ENCODE measurements around the gene SNED1.

Gene SNED1

DNA sequence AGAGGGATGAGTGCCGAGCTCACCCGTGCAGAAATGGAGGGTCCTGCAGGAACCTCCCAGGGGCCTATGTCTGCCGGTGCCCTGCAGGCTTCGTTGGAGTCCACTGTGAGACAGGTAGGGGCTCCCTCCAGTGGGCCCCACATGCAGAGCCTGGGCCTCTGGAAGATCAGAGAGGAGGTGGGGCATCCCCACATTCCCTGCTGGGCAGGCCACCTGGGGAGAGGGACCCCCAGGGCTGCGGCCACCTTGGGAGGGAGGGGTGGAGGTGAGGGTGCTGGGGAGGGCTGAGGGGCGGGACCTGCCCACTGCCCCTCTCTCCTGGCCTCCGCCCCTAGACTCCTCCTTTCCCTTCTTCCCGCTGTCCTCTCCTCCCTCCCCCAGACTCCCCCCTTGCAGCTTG, 65.2 kb downstream of the SNED1 start:
- peaks cover 5% of the 10 kb centered on the region for H3K27me3 ChIP-seq (ENCODE audit: insufficient read depth, poor library complexity, severe bottlenecking)
- no peak overlapping the region for H3K4me3 ChIP-seq (replicated peaks; ENCODE audit: insufficient read depth, low read length)

DNA sequence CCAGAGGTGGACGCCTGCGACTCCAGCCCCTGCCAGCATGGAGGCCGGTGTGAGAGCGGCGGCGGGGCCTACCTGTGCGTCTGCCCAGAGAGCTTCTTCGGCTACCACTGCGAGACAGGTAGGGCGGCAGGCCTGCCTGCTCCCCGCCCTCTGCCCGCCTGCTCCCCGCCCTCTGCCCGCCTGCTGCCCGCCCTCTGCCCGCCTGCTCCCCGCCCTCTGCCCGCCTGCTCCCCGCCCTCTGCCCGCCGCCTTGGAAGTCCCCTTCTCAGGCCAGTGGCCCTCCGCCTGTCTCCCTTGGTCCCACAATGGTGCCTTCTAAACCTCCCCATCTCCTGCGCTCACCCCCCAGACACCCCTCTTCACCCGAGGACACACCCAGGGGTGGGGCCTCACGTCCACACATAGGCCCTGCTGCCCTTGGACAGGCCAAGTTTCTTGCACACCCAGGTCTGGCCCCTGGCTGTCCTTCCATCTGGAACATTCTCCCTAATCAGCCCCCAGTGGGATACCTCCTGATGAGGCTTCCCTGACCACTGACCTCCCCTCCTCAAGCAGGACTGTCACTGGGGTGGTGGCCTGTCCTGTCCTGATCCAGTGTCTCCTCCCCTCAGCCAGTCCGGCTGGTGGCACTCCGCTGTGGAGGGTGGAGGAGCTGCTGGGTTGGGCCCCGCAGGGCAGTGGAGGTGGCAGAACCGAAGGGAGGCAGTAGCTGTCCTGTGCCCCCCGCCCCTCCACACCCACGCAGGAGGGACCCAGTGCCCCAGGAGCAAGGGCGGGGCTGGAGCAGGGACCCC, 65.8 kb downstream of the SNED1 start:
- DNase-seq (ENCODE audit: low read depth in 1 of 2, low spot score in 1 of 2), result no peak
- peaks cover 8% of the 10 kb centered on the region for H3K27me3 ChIP-seq (ENCODE audit: insufficient read depth, poor library complexity, severe bottlenecking)
- TF ChIP-seq, protein P1, sequence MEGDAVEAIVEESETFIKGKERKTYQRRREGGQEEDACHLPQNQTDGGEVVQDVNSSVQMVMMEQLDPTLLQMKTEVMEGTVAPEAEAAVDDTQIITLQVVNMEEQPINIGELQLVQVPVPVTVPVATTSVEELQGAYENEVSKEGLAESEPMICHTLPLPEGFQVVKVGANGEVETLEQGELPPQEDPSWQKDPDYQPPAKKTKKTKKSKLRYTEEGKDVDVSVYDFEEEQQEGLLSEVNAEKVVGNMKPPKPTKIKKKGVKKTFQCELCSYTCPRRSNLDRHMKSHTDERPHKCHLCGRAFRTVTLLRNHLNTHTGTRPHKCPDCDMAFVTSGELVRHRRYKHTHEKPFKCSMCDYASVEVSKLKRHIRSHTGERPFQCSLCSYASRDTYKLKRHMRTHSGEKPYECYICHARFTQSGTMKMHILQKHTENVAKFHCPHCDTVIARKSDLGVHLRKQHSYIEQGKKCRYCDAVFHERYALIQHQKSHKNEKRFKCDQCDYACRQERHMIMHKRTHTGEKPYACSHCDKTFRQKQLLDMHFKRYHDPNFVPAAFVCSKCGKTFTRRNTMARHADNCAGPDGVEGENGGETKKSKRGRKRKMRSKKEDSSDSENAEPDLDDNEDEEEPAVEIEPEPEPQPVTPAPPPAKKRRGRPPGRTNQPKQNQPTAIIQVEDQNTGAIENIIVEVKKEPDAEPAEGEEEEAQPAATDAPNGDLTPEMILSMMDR (IDR thresholded peaks at IDR 0.05; ENCODE audit: insufficient read depth, low read length), result no peak
- no peak for TF ChIP-seq SPI1 (IDR thresholded peaks at IDR 0.05; ENCODE audit: borderline replicate concordance, low read depth)
- TF ChIP-seq, protein P2, sequence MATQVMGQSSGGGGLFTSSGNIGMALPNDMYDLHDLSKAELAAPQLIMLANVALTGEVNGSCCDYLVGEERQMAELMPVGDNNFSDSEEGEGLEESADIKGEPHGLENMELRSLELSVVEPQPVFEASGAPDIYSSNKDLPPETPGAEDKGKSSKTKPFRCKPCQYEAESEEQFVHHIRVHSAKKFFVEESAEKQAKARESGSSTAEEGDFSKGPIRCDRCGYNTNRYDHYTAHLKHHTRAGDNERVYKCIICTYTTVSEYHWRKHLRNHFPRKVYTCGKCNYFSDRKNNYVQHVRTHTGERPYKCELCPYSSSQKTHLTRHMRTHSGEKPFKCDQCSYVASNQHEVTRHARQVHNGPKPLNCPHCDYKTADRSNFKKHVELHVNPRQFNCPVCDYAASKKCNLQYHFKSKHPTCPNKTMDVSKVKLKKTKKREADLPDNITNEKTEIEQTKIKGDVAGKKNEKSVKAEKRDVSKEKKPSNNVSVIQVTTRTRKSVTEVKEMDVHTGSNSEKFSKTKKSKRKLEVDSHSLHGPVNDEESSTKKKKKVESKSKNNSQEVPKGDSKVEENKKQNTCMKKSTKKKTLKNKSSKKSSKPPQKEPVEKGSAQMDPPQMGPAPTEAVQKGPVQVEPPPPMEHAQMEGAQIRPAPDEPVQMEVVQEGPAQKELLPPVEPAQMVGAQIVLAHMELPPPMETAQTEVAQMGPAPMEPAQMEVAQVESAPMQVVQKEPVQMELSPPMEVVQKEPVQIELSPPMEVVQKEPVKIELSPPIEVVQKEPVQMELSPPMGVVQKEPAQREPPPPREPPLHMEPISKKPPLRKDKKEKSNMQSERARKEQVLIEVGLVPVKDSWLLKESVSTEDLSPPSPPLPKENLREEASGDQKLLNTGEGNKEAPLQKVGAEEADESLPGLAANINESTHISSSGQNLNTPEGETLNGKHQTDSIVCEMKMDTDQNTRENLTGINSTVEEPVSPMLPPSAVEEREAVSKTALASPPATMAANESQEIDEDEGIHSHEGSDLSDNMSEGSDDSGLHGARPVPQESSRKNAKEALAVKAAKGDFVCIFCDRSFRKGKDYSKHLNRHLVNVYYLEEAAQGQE (IDR thresholded peaks at IDR 0.05; ENCODE audit: insufficient replicate concordance, low read depth), result no peak
- no peak for TF ChIP-seq POLR2AphosphoS5 (IDR thresholded peaks at IDR 0.05; ENCODE audit: low read depth)
- no peak for TF ChIP-seq GABPA (IDR thresholded peaks at IDR 0.05; ENCODE audit: low read depth)
- H3K4me3 ChIP-seq (replicated peaks; ENCODE audit: insufficient read depth, low read length), result no peak overlapping the region
- H3K27ac ChIP-seq (replicated peaks), result no peak overlapping the region

More for the DNA sequence above, 65.2 kb downstream of the SNED1 start:
- DNase-seq (ENCODE audit: low read depth in 1 of 2, low spot score in 1 of 2), result no peak
- TF ChIP-seq GABPA (IDR thresholded peaks at IDR 0.05; ENCODE audit: low read depth), result no peak
- no peak for TF ChIP-seq SPI1 (IDR thresholded peaks at IDR 0.05; ENCODE audit: borderline replicate concordance, low read depth)
- TF ChIP-seq, protein P1 (IDR thresholded peaks at IDR 0.05; ENCODE audit: insufficient read depth, low read length), result no peak
- no peak for TF ChIP-seq POLR2AphosphoS5 (IDR thresholded peaks at IDR 0.05; ENCODE audit: low read depth)
- TF ChIP-seq, protein P2 (IDR thresholded peaks at IDR 0.05; ENCODE audit: insufficient replicate concordance, low read depth), result no peak
- no peak overlapping the region for H3K27ac ChIP-seq (replicated peaks)

DNA sequence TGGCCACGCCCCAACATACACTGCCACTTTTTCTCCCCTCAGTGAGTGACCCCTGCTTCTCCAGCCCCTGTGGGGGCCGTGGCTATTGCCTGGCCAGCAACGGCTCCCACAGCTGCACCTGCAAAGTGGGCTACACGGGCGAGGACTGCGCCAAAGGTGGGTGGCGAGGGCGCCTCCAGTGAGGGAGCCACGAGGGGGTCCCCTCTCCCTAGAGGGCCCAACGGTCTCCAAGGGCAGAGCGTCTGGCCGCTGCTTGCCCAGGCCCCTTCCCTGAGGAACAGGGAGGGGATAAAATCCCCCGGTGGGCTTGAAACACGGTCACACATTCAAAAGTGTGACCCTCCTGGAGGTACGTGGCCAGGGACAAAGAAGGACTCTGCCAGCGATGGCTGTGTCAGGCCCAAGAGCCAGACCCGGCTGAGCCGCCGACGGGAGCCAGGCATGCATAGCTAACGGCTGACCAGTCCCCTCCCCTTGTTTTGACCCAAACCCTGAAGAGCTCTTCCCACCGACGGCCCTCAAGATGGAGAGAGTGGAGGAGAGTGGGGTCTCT, 66.5 kb downstream of the SNED1 start:
- DNase-seq (ENCODE audit: low read depth in 1 of 2, low spot score in 1 of 2), result no peak
- H3K4me3 ChIP-seq (replicated peaks; ENCODE audit: insufficient read depth, low read length), result no peak overlapping the region
- H3K27me3 ChIP-seq (ENCODE audit: insufficient read depth, poor library complexity, severe bottlenecking), result peaks cover 9% of the 10 kb centered on the region
- TF ChIP-seq, protein P2 (IDR thresholded peaks at IDR 0.05; ENCODE audit: insufficient replicate concordance, low read depth), result no peak
- TF ChIP-seq GABPA (IDR thresholded peaks at IDR 0.05; ENCODE audit: low read depth), result no peak
- no peak for TF ChIP-seq POLR2AphosphoS5 (IDR thresholded peaks at IDR 0.05; ENCODE audit: low read depth)
- no peak for TF ChIP-seq SPI1 (IDR thresholded peaks at IDR 0.05; ENCODE audit: borderline replicate concordance, low read depth)
- TF ChIP-seq, protein P1 (IDR thresholded peaks at IDR 0.05; ENCODE audit: insufficient read depth, low read length), result no peak
- H3K27ac ChIP-seq (replicated peaks), result no peak overlapping the region
